ENCODE measurements around the gene SLC5A6. TPM values are rescaled to one million over a fixed set of nuclear protein-coding genes. Genes with fewer than 3 reads are reported as not detected.

Gene SLC5A6
- polyA plus RNA-seq, 4 donors = 19.9 to 48.4 (median 35.2) TPM

Other genes starting within 250 kb of the SLC5A6 start
- 10 to 100 TPM; 10.2 to 17.8 (median 13.1) TPM for gene MAPRE3, start 241.6 kb downstream of the SLC5A6 start, polyA plus RNA-seq (ENCODE audit: insufficient read length in 4 of 4)
- 10 to 100 TPM; 56.9 to 90.7 (median 71.4) TPM for gene TMEM214, start 179.3 kb downstream of the SLC5A6 start, polyA plus RNA-seq (ENCODE audit: insufficient read length in 4 of 4)
- gene AGBL5, start 160.6 kb downstream of the SLC5A6 start, polyA plus RNA-seq (ENCODE audit: insufficient read length in 4 of 4) = 10 to 100 TPM; 30.8 to 66.8 (median 61.1) TPM
- 100 to 1,000 TPM; 212 to 268 (median 247) TPM for gene OST4, start 140.6 kb downstream of the SLC5A6 start, polyA plus RNA-seq (ENCODE audit: insufficient read length in 4 of 4)
- 100 to 1,000 TPM in 2 of 4 donors, 10 to 100 TPM in 2; 67.1 to 206 (median 91.1) TPM for gene EMILIN1, start 133.7 kb downstream of the SLC5A6 start, polyA plus RNA-seq (ENCODE audit: insufficient read length in 4 of 4)
- 10 to 100 TPM in 3 of 4 donors, 1 to 10 TPM in 1; 6.0 to 52.3 (median 36.3) TPM for gene KHK, start 125.5 kb downstream of the SLC5A6 start, polyA plus RNA-seq (ENCODE audit: insufficient read length in 4 of 4)
- 10 to 100 TPM in 1 of 4 donors, 1 to 10 TPM in 3; 4.4 to 10.5 (median 5.8) TPM for gene CGREF1, start 93.1 kb downstream of the SLC5A6 start, polyA plus RNA-seq (ENCODE audit: insufficient read length in 4 of 4)
- gene ABHD1, start 88.5 kb downstream of the SLC5A6 start, polyA plus RNA-seq (ENCODE audit: insufficient read length in 4 of 4) = 1 to 10 TPM in 2 of 4 donors, under 1 TPM in 2; 0.46 to 1.5 (median 0.95) TPM
- 10 to 100 TPM; 44.2 to 58.7 (median 47.3) TPM for gene PREB, start 77.6 kb downstream of the SLC5A6 start, polyA plus RNA-seq (ENCODE audit: insufficient read length in 4 of 4)
- not detected for gene PRR30, start 72.9 kb downstream of the SLC5A6 start, polyA plus RNA-seq (ENCODE audit: insufficient read length in 4 of 4)
- gene TCF23, start 63.3 kb downstream of the SLC5A6 start, polyA plus RNA-seq (ENCODE audit: insufficient read length in 4 of 4) = 1 to 10 TPM in 1 of 4 donors, under 1 TPM in 3; 0.59 to 3.2 (median 0.75) TPM
- gene ATRAID, start 227 bp downstream of the SLC5A6 start, polyA plus RNA-seq (ENCODE audit: insufficient read length in 4 of 4) = 100 to 1,000 TPM; 142 to 162 (median 153) TPM
- gene CAD, start 5.1 kb upstream of the SLC5A6 start, polyA plus RNA-seq (ENCODE audit: insufficient read length in 4 of 4) = 10 to 100 TPM; 33.7 to 61.4 (median 43.1) TPM
- gene SLC30A3, start 50.8 kb upstream of the SLC5A6 start, polyA plus RNA-seq (ENCODE audit: insufficient read length in 4 of 4) = 1 to 10 TPM in 3 of 4 donors, under 1 TPM in 1; 0.98 to 8.7 (median 5.3) TPM
- 1 to 10 TPM in 1 of 4 donors, under 1 TPM in 3; 0.18 to 1.7 (median 0.46) TPM for gene DNAJC5G, start 63.2 kb upstream of the SLC5A6 start, polyA plus RNA-seq (ENCODE audit: insufficient read length in 4 of 4)
- gene TRIM54, start 70.2 kb upstream of the SLC5A6 start, polyA plus RNA-seq (ENCODE audit: insufficient read length in 4 of 4) = 1 to 10 TPM in 3 of 4 donors, under 1 TPM in 1; 0.07 to 6.4 (median 3.9) TPM
- 1 to 10 TPM in 2 of 4 donors, under 1 TPM in 2; 0.53 to 1.3 (median 0.88) TPM for gene UCN, start 96.2 kb upstream of the SLC5A6 start, polyA plus RNA-seq (ENCODE audit: insufficient read length in 4 of 4)
- 10 to 100 TPM; 72.0 to 89.4 (median 81.4) TPM for gene MPV17, start 110.8 kb upstream of the SLC5A6 start, polyA plus RNA-seq (ENCODE audit: insufficient read length in 4 of 4)
- 10 to 100 TPM; 50.5 to 77.6 (median 70.3) TPM for gene GTF3C2, start 144.5 kb upstream of the SLC5A6 start, polyA plus RNA-seq (ENCODE audit: insufficient read length in 4 of 4)
- gene EIF2B4, start 158.1 kb upstream of the SLC5A6 start, polyA plus RNA-seq (ENCODE audit: insufficient read length in 4 of 4) = 10 to 100 TPM; 37.5 to 59.3 (median 48.2) TPM
- gene SNX17, start 158.3 kb upstream of the SLC5A6 start, polyA plus RNA-seq (ENCODE audit: insufficient read length in 4 of 4) = 100 to 1,000 TPM in 3 of 4 donors, 10 to 100 TPM in 1; 92.7 to 112 (median 102) TPM
- gene ZNF513, start 168.5 kb upstream of the SLC5A6 start, polyA plus RNA-seq (ENCODE audit: insufficient read length in 4 of 4) = 10 to 100 TPM; 13.3 to 22.4 (median 15.2) TPM
- 10 to 100 TPM; 68.7 to 96.4 (median 94.3) TPM for gene PPM1G, start 197.3 kb upstream of the SLC5A6 start, polyA plus RNA-seq (ENCODE audit: insufficient read length in 4 of 4)
- 100 to 1,000 TPM; 123 to 164 (median 134) TPM for gene NRBP1, start 216.4 kb upstream of the SLC5A6 start, polyA plus RNA-seq (ENCODE audit: insufficient read length in 4 of 4)
- 1 to 10 TPM; 2.7 to 8.3 (median 6.5) TPM for gene KRTCAP3, start 230.1 kb upstream of the SLC5A6 start, polyA plus RNA-seq (ENCODE audit: insufficient read length in 4 of 4)

All from left renal pelvis (tissue), 4 donors.